ENCODE data around the gene YAF2. TPM values are rescaled to one million over a fixed set of nuclear protein-coding genes. Genes with fewer than 3 reads are reported as not detected.

YAF2 gene
- total and polyA plus RNA-seq, 2 of the 13 experiments (the other 11 are each of a cell fraction or from before 2014, with no cell fraction given), result 8.4 to 11.7 TPM

DNA sequence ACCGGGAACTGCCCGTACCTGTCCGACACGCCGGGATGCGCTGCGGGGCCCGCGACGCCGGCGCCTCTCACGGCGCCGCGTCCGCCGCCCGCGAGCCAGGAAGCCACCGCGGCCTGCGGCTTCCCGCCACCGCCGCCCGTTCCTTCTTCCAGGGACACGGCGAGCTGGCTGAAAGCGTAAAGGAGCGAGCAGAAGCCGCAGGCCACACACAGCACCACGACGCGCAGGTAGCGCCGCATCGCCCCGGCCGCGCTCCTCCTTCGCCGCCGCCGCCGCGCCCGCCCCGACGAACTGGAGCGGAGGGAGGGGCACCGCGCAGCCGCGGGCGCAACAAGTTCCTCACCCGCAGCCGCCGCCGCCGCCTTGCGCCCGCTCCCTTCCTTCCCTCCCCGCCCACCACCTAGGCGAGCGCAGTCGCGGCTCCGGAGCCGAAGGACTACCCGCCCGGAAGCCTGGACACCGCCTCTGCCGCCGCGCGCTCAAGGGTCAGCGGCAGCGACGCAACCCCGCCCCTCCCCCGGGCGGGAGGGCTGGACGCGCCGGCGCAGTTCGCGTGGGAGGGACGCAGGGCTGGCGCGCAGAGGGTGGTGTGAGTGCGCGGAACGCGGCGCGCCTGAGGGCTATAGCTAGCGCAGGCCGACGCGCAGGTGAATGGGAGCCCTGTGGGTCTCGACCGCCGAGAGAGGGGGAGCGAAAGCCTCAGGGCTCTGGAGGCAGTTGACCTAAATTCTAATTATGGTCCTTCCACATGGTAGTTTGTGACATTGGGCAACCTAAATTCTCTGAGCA lies 93.4 kb downstream of the YAF2 start, which contains the start of gene GXYLT1 (continued):
- peak; percentile 85 for TF ChIP-seq PRMT3 (CRISPR knock-in tag; IDR thresholded peaks at IDR 0.05; ENCODE audit: borderline replicate concordance, low read depth)
- no peak for TF ChIP-seq SMC3 (IDR thresholded peaks at IDR 0.05; ENCODE audit: low read length)
- no peak for TF ChIP-seq NFIB (CRISPR knock-in tag; IDR thresholded peaks at IDR 0.05; ENCODE audit: borderline replicate concordance)
- no peak for TF ChIP-seq CENPT (CRISPR knock-in tag; IDR thresholded peaks at IDR 0.05; ENCODE audit: low read depth)
- no peak for TF ChIP-seq CREM (IDR thresholded peaks at IDR 0.05)
- no peak for TF ChIP-seq CREM (CRISPR knock-in tag; IDR thresholded peaks at IDR 0.05)
- TF ChIP-seq ZNF564 (CRISPR knock-in tag; IDR thresholded peaks at IDR 0.05), result peak; percentile 10; the same call in 1 of the 2 replicates
- no peak for TF ChIP-seq NFKBIZ (CRISPR knock-in tag; IDR thresholded peaks at IDR 0.05)
- peak; percentile 85; the same call in 1 of the 2 replicates for TF ChIP-seq TBX2 (CRISPR knock-in tag; IDR thresholded peaks at IDR 0.05; ENCODE audit: borderline replicate concordance)
- TF ChIP-seq SMAD9 (CRISPR knock-in tag; IDR thresholded peaks at IDR 0.05), result no peak
- TF ChIP-seq MIXL1 (CRISPR knock-in tag; IDR thresholded peaks at IDR 0.05), result peak; percentile 50; the same call in 1 of the 2 replicates
- peak; percentile 58 for TF ChIP-seq FOXA3 (CRISPR knock-in tag; IDR thresholded peaks at IDR 0.05)
- no peak for TF ChIP-seq EZH2 (conservative IDR thresholded peaks at IDR 0.05; ENCODE audit: low read depth, low read length)
- TF ChIP-seq, protein P1, sequence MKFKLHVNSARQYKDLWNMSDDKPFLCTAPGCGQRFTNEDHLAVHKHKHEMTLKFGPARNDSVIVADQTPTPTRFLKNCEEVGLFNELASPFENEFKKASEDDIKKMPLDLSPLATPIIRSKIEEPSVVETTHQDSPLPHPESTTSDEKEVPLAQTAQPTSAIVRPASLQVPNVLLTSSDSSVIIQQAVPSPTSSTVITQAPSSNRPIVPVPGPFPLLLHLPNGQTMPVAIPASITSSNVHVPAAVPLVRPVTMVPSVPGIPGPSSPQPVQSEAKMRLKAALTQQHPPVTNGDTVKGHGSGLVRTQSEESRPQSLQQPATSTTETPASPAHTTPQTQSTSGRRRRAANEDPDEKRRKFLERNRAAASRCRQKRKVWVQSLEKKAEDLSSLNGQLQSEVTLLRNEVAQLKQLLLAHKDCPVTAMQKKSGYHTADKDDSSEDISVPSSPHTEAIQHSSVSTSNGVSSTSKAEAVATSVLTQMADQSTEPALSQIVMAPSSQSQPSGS (CRISPR knock-in tag; IDR thresholded peaks at IDR 0.05), result peak; percentile 74
- TF ChIP-seq ZNF841 (CRISPR knock-in tag; IDR thresholded peaks at IDR 0.05; ENCODE audit: borderline replicate concordance), result peak; percentile 66; the same call in 1 of the 2 replicates
- TF ChIP-seq ZNF33A (CRISPR knock-in tag; IDR thresholded peaks at IDR 0.05; ENCODE audit: borderline replicate concordance), result no peak
- no peak for TF ChIP-seq ZNF615 (CRISPR knock-in tag; IDR thresholded peaks at IDR 0.05; ENCODE audit: borderline replicate concordance)
- TF ChIP-seq PAF1 (CRISPR knock-in tag; IDR thresholded peaks at IDR 0.05), result no peak
- no peak for TF ChIP-seq MAFG (CRISPR knock-in tag; IDR thresholded peaks at IDR 0.05)
- TF ChIP-seq SMARCE1 (IDR thresholded peaks at IDR 0.05; ENCODE audit: borderline replicate concordance), result no peak
- peak; percentile 88 for TF ChIP-seq HOXA9 (CRISPR knock-in tag; IDR thresholded peaks at IDR 0.05; ENCODE audit: borderline replicate concordance)
- no peak for TF ChIP-seq ZKSCAN8 (CRISPR knock-in tag; IDR thresholded peaks at IDR 0.05; ENCODE audit: borderline replicate concordance)
- TF ChIP-seq, protein P2, sequence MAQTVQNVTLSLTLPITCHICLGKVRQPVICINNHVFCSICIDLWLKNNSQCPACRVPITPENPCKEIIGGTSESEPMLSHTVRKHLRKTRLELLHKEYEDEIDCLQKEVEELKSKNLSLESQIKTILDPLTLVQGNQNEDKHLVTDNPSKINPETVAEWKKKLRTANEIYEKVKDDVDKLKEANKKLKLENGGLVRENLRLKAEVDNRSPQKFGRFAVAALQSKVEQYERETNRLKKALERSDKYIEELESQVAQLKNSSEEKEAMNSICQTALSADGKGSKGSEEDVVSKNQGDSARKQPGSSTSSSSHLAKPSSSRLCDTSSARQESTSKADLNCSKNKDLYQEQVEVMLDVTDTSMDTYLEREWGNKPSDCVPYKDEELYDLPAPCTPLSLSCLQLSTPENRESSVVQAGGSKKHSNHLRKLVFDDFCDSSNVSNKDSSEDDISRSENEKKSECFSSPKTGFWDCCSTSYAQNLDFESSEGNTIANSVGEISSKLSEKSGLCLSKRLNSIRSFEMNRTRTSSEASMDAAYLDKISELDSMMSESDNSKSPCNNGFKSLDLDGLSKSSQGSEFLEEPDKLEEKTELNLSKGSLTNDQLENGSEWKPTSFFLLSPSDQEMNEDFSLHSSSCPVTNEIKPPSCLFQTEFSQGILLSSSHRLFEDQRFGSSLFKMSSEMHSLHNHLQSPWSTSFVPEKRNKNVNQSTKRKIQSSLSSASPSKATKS (CRISPR knock-in tag; IDR thresholded peaks at IDR 0.05), result no peak
- TF ChIP-seq GPN1 (CRISPR knock-in tag; IDR thresholded peaks at IDR 0.05; ENCODE audit: borderline replicate concordance), result no peak
- TF ChIP-seq, protein P3, sequence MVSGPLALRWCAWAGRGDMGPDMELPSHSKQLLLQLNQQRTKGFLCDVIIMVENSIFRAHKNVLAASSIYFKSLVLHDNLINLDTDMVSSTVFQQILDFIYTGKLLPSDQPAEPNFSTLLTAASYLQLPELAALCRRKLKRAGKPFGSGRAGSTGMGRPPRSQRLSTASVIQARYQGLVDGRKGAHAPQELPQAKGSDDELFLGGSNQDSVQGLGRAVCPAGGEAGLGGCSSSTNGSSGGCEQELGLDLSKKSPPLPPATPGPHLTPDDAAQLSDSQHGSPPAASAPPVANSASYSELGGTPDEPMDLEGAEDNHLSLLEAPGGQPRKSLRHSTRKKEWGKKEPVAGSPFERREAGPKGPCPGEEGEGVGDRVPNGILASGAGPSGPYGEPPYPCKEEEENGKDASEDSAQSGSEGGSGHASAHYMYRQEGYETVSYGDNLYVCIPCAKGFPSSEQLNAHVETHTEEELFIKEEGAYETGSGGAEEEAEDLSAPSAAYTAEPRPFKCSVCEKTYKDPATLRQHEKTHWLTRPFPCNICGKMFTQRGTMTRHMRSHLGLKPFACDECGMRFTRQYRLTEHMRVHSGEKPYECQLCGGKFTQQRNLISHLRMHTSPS (CRISPR knock-in tag; IDR thresholded peaks at IDR 0.05; ENCODE audit: low read depth), result no peak

Data from HepG2 (cell line).